GM23338 (cell line): ENCODE data around the gene VOPP1. TPM values are rescaled to one million over a fixed set of nuclear protein-coding genes. Genes with fewer than 3 reads are reported as not detected.
A peak's percentile ranks its signal among the peaks of the same experiment; 100 is the strongest.

ENCODE experiments used
- ATAC-seq: fragments of 200-7000 bp; cut with Tn5 transposase; 3 replicates; pipeline ENCODE4 v1.9.1; 2020
- DNase-seq: peaks from one replicate; pipeline ENCODE4 v3.0.0-alpha.2; 2015; ENCODE audit warnings: low spot score
- H2AFZ ChIP-seq: fragments of 200-600 bp; sonication (generic); 2 replicates; pipeline ENCODE4 v1.8.0; 2016; ENCODE audit warnings: antibody characterized with exemption, mild to moderate bottlenecking, moderate library complexity
- H3F3A ChIP-seq: fragments of 200-600 bp; sonication (generic); replicated peaks from 2 replicates; pipeline ENCODE4 v1.8.0; 2017; ENCODE audit warnings: antibody characterized with exemption, mixed run types, low read depth
- H3K27ac ChIP-seq: fragments of 200-600 bp; sonication (generic); 2 replicates; pipeline ENCODE4 v1.6.1; 2016; ENCODE audit warnings: low read depth
- H3K27me3 ChIP-seq: fragments of 200-600 bp; sonication (generic); 2 replicates; pipeline ENCODE4 v1.8.0; 2016; ENCODE audit warnings: mild to moderate bottlenecking, mixed run types, moderate library complexity; ENCODE audit not compliant: insufficient read depth
- H3K36me3 ChIP-seq: fragments of 200-600 bp; sonication (generic); 2 replicates; pipeline ENCODE4 v1.8.0; 2016; ENCODE audit warnings: mild to moderate bottlenecking; ENCODE audit not compliant: insufficient read depth
- H3K4me1 ChIP-seq: fragments of 200-600 bp; sonication (generic); 2 replicates; pipeline ENCODE4 v1.8.0; 2016; ENCODE audit warnings: mild to moderate bottlenecking, moderate library complexity; ENCODE audit not compliant: insufficient read depth
- H3K4me2 ChIP-seq: fragments of 200-600 bp; sonication (generic); 2 replicates; pipeline ENCODE4 v1.7.1; 2017; ENCODE audit warnings: mixed run types
- H3K4me3 ChIP-seq: fragments of 200-600 bp; sonication (generic); 2 replicates; pipeline ENCODE4 v1.6.1; 2016; ENCODE audit warnings: mixed run types
- H3K79me2 ChIP-seq: fragments of 200-600 bp; sonication (generic); replicated peaks from 2 replicates; pipeline ENCODE4 v1.8.0; 2017; ENCODE audit warnings: mild to moderate bottlenecking; ENCODE audit not compliant: insufficient read depth
- H3K9me2 ChIP-seq: fragments of 200-600 bp; sonication (generic); 2 replicates; pipeline ENCODE4 v1.8.0; 2017; ENCODE audit not compliant: insufficient read depth
- H4K20me1 ChIP-seq: fragments of 200-600 bp; sonication (generic); replicated peaks from 2 replicates; pipeline ENCODE4 v1.8.0; 2017; ENCODE audit warnings: mild to moderate bottlenecking; ENCODE audit not compliant: insufficient read depth
- H3K27ac Mint-ChIP-seq: 2 replicates; pipeline ENCODE4 v1.8.0; 2020; ENCODE audit warnings: inconsistent platforms, mild to moderate bottlenecking, moderate library complexity, mixed read lengths
- H3K27me3 Mint-ChIP-seq: 3 replicates; pipeline ENCODE4 v1.8.0; 2022; ENCODE audit warnings: low read depth, mild to moderate bottlenecking, moderate library complexity, mixed read lengths, inconsistent platforms; ENCODE audit not compliant: insufficient read depth, poor library complexity
- H3K36me3 Mint-ChIP-seq: 3 replicates; pipeline ENCODE4 v1.8.0; 2021; ENCODE audit warnings: low read depth, mild to moderate bottlenecking, inconsistent platforms, moderate library complexity, mixed read lengths
- H3K4me1 Mint-ChIP-seq: 3 replicates; pipeline ENCODE4 v1.8.0; 2020; ENCODE audit warnings: mild to moderate bottlenecking, inconsistent platforms, mixed read lengths
- H3K4me3 Mint-ChIP-seq: 3 replicates; pipeline ENCODE4 v1.8.0; 2021; ENCODE audit warnings: moderate library complexity, mild to moderate bottlenecking, inconsistent platforms, mixed read lengths
- H3K9me3 Mint-ChIP-seq: 3 replicates; pipeline ENCODE4 v1.8.0; 2020; ENCODE audit warnings: moderate library complexity, mild to moderate bottlenecking, inconsistent platforms, mixed read lengths
- CREB1 ChIP-seq: fragments of 250-450 bp; sonication (Bioruptor Pico); IDR thresholded peaks from 2 replicates; pipeline ENCODE4 v1.5.0; 2020; ENCODE audit warnings: low read depth, mild to moderate bottlenecking, moderate library complexity
- EZH2phosphoT487 ChIP-seq: fragments of 200-600 bp; sonication (generic); IDR thresholded peaks from one replicate; pipeline ENCODE4 v1.8.1; 2018; ENCODE audit warnings: antibody characterized with exemption; ENCODE audit not compliant: unreplicated experiment
- NANOG ChIP-seq: IDR thresholded peaks from 2 replicates; pipeline ENCODE4 v1.6.1; 2016; ENCODE audit warnings: antibody characterized with exemption, borderline replicate concordance
- ZNF331 ChIP-seq: fragments of 250-450 bp; sonication (Bioruptor Pico); IDR thresholded peaks from 2 replicates; pipeline ENCODE4 v1.5.0; 2020; ENCODE audit warnings: low read depth, mild to moderate bottlenecking, moderate library complexity
- polyA plus RNA-seq: library from polyadenylated mRNA; unstranded; fragments of >200 nt; fragmentation: Nextera tagmentation; extraction: Ambion mirVana; gene quantifications from 2 replicates; pipeline ENCODE4 v1.2.1, GENCODE V29; 2016
- total RNA-seq: library from RNA; depleted of rRNA; stranded (reverse); fragments of >200 nt; shearing (Covaris generic); gene quantifications from 2 replicates; pipeline ENCODE4 v1.2.3, GENCODE V29; 2014
- TF ChIP-seq, protein P1 (sequence below): IDR thresholded peaks from one replicate; pipeline ENCODE4 v1.6.1; 2018; ENCODE audit warnings: antibody characterized with exemption; ENCODE audit not compliant: unreplicated experiment
- TF ChIP-seq, protein P2 (sequence below), 2 experiments: fragments of 200-600 bp in 1 of 2; sonication (generic) in 1 of 2; conservative IDR thresholded peaks; 2 replicates each; pipeline versions ENCODE4 v1.5.1 to v1.6.1; 2016 to 2017; ENCODE audit warnings: antibody characterized with exemption in 2 of 2, low read depth in 2 of 2, mild to moderate bottlenecking in 2 of 2, moderate library complexity in 1 of 2

The VOPP1 gene
- total and polyA plus RNA-seq, 2 experiments from 2014 or later, result 28.2 to 73.7 TPM

DNA sequence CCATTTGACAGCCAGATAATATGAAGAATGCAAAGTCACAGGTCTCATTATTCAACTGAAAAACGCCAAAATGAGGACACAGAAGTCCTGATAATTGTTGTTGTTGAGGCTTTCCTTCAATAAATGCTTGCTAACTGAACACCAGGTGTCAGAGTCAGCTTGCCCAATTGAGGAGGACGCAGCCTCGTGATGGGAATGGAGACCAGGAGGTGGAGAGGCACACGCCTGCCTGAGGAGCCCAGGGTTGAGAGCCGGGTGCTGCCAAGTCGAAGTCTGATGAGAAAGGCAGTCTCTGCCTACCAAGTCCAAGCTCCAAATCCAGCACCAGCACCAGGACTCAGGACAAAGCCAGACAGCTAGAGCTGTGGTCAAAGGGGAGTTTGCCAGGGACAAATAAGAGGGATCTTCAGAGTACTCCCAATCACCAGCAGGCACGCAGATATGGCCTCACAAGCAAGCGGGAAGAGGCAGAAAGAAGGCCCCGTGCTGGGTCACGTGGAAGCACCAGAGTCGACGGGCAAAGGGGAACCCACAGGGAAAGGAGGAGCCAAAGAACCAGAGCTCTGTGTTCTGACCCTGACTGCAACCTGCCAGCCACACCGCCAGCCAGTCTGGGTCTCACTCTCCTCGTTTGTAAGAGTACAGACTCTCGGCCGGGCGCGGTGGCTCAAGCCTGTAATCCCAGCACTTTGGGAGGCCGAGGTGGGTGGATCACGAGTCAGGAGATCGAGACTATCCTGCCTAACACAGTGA lies 47.6 kb downstream of the VOPP1 start:
- Histone ChIP-seq H3K36me3 (no peaks in the 10 kb centered on the region), H3F3A (no peaks in the 10 kb centered on the region), H3K9me2 (no peaks in the 10 kb centered on the region), H4K20me1 (peaks cover 24% of the 10 kb centered on the region), H3K27me3 (no peaks in the 10 kb centered on the region), H3K79me2 (peaks cover 94% of the 10 kb centered on the region), H3K4me3 (no peak overlapping the region), H3K27ac (no peak overlapping the region), H3K4me1 (peaks cover 56% of the 10 kb centered on the region), H3K4me2 (no peak overlapping the region), H2AFZ (no peak overlapping the region)
- Mint-ChIP-seq H3K27ac (peak overlapping the region; percentile 30; the same call in 1 of the 2 replicates), H3K36me3 (0 out of 3 replicates have a peak, but pooled peaks cover 4% of the 10 kb centered on the region), H3K4me3 (no peak overlapping the region), H3K4me1 (peaks cover 63% of the 10 kb centered on the region), H3K9me3 (no peaks in the 10 kb centered on the region), H3K27me3 (peaks cover 7% of the 10 kb centered on the region)
- TF ChIP-seq EZH2phosphoT487 (no peak), NANOG (no peak), ZNF331 (CRISPR knock-in tag) (no peak), CREB1 (CRISPR knock-in tag) (no peak)
- TF ChIP-seq, protein P1, sequence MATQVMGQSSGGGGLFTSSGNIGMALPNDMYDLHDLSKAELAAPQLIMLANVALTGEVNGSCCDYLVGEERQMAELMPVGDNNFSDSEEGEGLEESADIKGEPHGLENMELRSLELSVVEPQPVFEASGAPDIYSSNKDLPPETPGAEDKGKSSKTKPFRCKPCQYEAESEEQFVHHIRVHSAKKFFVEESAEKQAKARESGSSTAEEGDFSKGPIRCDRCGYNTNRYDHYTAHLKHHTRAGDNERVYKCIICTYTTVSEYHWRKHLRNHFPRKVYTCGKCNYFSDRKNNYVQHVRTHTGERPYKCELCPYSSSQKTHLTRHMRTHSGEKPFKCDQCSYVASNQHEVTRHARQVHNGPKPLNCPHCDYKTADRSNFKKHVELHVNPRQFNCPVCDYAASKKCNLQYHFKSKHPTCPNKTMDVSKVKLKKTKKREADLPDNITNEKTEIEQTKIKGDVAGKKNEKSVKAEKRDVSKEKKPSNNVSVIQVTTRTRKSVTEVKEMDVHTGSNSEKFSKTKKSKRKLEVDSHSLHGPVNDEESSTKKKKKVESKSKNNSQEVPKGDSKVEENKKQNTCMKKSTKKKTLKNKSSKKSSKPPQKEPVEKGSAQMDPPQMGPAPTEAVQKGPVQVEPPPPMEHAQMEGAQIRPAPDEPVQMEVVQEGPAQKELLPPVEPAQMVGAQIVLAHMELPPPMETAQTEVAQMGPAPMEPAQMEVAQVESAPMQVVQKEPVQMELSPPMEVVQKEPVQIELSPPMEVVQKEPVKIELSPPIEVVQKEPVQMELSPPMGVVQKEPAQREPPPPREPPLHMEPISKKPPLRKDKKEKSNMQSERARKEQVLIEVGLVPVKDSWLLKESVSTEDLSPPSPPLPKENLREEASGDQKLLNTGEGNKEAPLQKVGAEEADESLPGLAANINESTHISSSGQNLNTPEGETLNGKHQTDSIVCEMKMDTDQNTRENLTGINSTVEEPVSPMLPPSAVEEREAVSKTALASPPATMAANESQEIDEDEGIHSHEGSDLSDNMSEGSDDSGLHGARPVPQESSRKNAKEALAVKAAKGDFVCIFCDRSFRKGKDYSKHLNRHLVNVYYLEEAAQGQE, result no peak
- TF ChIP-seq, protein P2, sequence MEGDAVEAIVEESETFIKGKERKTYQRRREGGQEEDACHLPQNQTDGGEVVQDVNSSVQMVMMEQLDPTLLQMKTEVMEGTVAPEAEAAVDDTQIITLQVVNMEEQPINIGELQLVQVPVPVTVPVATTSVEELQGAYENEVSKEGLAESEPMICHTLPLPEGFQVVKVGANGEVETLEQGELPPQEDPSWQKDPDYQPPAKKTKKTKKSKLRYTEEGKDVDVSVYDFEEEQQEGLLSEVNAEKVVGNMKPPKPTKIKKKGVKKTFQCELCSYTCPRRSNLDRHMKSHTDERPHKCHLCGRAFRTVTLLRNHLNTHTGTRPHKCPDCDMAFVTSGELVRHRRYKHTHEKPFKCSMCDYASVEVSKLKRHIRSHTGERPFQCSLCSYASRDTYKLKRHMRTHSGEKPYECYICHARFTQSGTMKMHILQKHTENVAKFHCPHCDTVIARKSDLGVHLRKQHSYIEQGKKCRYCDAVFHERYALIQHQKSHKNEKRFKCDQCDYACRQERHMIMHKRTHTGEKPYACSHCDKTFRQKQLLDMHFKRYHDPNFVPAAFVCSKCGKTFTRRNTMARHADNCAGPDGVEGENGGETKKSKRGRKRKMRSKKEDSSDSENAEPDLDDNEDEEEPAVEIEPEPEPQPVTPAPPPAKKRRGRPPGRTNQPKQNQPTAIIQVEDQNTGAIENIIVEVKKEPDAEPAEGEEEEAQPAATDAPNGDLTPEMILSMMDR (conservative IDR thresholded peaks at IDR 0.05; ENCODE audit: low read depth in 2 of 2), result peak in 1 of 2 experiments; percentile 38; a peak in 2 of 4 replicates
- DNase-seq, result no peak
- ATAC-seq, result no peak

DNA sequence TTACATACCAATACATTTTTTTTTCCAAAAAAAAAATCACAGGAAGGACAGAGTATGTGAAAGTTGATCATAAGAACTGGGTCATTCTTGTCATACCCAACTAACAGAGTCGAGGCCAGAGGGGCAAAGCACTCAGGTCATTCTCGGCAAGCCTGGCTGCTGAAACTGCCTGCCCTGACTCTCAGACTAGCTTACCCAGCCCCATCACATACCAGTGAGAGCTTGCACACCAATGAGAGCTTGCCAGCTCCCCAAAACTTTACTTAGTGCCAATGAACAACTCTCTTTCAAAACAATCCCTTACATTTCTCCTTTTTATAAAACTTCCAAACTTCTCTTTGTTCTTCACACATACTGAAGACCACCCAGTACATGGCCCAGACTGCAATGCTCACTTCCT lies 48.9 kb downstream of the VOPP1 start:
- H3K9me3 Mint-ChIP-seq, result no peaks in the 10 kb centered on the region
- H3K4me1 Mint-ChIP-seq, result peaks cover 74% of the 10 kb centered on the region
- H3K27me3 Mint-ChIP-seq, result peaks cover 7% of the 10 kb centered on the region
- Histone ChIP-seq H4K20me1 (peaks cover 29% of the 10 kb centered on the region), H3K27me3 (no peaks in the 10 kb centered on the region), H3K27ac (no peak overlapping the region), H3K9me2 (no peaks in the 10 kb centered on the region), H3K79me2 (peaks cover 82% of the 10 kb centered on the region), H2AFZ (no peak overlapping the region), H3F3A (no peaks in the 10 kb centered on the region), H3K36me3 (no peaks in the 10 kb centered on the region), H3K4me3 (no peak overlapping the region), H3K4me1 (peaks cover 64% of the 10 kb centered on the region), H3K4me2 (no peak overlapping the region)
- H3K4me3 Mint-ChIP-seq, result no peak overlapping the region
- 0 out of 2 replicates have a peak overlapping the region, but pooled peaks have one; percentile 1 for H3K27ac Mint-ChIP-seq
- no peak for DNase-seq
- H3K36me3 Mint-ChIP-seq, result peaks cover 17% of the 10 kb centered on the region
- no peak for ATAC-seq
- TF ChIP-seq, protein P2 (conservative IDR thresholded peaks at IDR 0.05; ENCODE audit: low read depth in 2 of 2), result no peak
